Midbrain (tissue), 1 donor: Measurements from ENCODE around the gene SH3PXD2B.
"Not testable (repeated sequence)": the region's sequence is repeated elsewhere in the genome, so short reads cannot be mapped to it uniquely, and the experiment has no call there.

ENCODE experiments used
- DNase-seq: peaks from one replicate; lab custom pipeline; 2025; lab: John Stamatoyannopoulos, UW

SH3PXD2B gene

GRCh38 chr5:172294831-172295230 is 159.5 kb downstream of the SH3PXD2B start:
- DNase-seq: no peak

- DNase-seq: no peak
These were observed 160.5 kb downstream of the SH3PXD2B start for GRCh38 chr5:172293745-172294342.

- DNase-seq: peak; percentile 82
These were observed 161.1 kb downstream of the SH3PXD2B start for GRCh38 chr5:172293054-172293744.

DNA sequence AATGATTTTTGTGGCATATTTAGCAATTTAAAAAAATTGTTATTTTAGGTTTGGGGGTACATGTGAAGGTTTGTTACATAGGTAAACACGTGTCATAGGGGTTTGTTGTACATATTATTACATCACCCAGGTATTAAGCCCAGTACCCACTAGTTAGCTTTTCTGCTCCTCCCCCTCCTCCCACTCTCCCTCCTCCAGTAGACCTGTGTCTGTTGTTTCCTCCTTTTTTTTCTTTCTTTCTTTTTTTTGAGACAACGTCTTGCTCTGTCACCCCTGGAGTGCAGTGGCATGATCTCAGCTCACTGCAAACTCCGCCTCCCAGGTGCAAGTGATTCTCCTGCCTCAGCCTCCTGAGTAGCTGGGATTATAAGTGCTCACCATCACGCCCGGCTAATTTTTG is 162.5 kb downstream of the SH3PXD2B start:
- not testable (repeated sequence) for DNase-seq

DNA sequence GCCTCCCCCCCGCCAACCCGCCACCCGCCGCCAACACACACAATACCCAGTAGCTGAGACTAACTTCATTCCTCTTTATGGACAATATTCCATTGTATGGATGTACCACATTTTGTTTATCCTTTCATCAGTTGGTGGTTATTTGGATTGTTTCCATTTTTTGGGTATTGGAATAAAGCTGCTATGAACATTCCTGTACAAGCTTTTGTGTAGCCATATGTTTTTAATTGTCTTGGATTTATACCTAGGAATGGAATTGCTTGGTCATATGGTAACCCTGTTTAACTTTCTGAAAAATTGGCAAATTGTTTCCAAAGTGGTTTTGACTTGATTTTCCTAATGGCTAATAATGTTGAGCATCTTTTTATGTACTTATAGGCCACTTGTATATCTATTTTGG is 165.9 kb downstream of the SH3PXD2B start:
- DNase-seq: no peak

DNA sequence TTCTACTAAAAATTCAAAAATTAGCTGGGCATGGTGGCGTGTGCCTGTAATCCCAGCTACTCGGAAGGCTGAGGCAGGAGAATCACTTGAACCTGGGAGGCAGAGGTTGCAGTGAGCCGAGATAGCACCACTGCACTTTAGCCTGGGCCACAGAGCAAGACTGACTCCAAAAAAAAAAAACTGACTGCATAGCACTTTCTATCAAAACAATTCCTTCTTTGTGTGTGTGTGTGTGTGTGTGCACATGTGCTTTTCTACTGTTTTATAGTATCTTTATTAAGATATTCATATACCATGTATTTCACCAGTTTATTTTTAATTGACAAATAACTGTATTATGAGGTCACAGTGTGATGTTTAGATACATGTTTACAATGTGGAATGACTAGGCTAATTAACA is 167.2 kb downstream of the SH3PXD2B start:
- not testable (repeated sequence) for DNase-seq

GRCh38 chr5:172285226-172286143 is 168.8 kb downstream of the SH3PXD2B start:
- no peak for DNase-seq

GRCh38 chr5:172284611-172284980 is 169.7 kb downstream of the SH3PXD2B start:
- DNase-seq: no peak

DNA sequence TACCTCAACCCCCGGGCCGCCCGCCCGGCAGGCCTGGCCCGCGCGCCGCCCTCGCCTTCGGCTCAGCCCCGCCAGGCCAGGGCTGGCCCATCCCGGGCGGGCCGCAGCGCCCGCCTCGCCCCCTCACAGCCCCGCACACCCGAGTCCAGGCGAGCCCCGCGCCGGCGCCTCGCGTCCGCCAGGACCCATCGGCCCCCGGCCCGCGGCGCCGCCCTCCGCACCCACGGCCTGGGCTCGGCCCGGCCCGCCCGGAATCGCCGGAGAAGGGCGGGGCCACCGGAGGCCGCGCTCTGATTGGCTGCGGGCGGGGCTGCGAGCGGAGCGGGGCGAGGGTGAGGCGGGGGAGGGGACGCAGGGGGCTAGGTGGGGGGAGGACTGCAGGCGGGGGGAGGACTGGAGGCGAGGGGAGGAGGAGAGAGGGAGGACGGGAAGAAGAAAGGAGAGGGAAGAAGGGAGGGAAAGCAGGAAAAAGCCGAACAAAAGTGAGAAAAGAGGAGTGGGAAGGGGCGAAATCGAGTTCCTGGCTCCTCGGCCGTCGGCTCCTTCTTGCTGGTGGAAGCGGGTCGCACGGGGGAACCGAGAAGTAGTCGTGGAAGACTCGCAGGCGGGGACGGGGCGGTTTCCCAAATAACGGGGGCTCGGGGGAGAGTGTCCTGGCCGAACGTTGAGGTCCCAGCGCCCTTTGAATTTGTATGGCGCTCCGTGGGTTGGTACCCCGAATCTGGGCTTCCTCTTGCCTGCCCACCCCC is 170.3 kb downstream of the SH3PXD2B start:
- peak; percentile 89 for DNase-seq

- peak; percentile 83 for DNase-seq
These were observed 171.1 kb downstream of the SH3PXD2B start, which contains the start of gene UBTD2 for GRCh38 chr5:172283020-172283861. Gene UBTD2 (minus strand): TSS chr5:172283764. CDS start chr5:172283665, 99 bp downstream.

DNA sequence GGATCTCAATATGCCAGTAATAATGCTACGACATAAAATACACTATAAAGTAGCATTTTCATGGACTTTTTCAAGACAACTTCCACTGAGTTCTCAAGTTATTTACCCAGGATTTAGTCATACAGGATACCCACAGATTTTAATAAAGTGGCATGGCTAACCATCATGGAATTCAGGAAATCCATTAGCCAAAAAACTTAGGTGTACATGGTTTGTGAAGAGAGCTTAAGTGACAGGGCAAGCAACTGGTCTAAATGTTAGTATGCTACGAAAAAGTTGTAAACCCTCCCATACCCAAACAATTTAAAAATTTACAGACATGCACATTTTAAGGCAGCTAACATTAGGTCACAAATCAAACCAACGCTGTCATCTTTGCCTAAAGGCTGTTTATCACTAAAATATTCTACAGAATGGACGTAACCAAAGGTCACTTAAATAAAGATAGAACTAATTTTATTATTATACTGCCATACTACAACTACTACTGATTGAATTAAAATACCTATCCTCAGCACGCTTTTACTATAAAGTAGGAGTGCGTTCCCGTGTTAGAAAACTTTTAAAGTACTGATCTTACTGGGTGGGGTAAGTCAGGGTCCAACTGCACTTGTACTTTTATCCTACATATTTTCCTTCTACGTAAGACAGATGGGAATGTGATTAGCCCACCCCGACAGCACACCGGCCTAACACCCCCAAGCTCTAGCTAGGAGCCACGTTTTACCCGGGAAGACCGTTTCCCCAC is 171.9 kb downstream of the SH3PXD2B start:
- DNase-seq: no peak

DNA sequence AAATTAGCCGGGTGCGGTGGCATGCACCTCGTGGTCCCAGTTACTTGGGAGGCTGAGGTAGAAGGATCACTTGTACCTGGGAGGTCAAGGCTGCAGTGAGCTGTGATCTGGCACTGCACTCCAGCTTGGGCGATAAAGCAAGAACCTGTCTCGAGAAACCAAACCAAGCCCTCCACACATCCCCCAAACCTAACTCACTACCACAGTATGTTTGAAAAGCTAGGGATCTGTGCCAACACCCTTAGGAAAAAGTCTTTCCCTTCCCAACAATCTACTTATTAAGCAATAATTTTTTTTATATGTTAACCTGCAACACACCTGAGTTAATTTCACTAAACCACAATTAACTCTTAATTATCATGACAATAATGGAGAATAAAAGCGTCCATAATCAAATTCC is 173.0 kb downstream of the SH3PXD2B start:
- DNase-seq: no peak

DNA sequence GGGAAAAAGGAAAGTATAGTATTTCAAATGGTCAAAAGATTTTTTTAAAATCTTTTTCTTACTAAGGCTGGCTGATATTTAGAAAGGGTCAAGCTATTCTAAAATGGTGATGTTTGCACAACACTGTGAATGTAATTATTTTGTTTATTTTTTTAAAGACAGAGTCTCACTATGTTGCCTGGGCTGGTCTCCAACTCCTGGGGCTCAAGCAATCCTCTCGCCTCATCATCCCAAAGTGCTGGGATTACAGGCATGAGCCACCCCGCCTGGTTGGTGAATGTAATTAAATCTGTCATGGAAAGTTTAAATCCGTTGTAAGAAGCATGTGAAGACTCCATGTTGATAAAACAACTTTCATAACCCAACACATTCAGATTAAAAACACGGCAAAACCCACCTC is 173.4 kb downstream of the SH3PXD2B start:
- DNase-seq: no peak

DNA sequence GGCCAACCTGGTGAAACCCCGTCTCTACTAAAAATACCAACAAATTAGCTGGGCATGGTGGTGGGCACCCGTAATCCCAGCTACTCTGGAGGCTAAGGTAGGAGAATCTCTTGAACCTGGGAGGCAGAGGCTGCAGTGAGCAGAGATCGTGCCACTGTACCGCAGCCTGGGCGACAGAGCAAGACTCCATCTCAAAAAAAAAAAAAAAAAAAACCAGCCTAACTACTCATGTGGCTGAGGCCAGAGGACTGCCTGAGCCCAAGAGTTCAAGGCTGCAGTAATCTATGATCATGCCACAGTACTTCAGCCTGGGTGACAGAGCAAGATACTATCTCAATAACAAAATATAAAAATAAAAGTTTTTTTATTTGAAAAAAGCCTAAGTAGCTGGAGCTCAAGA is 174.0 kb downstream of the SH3PXD2B start:
- no peak for DNase-seq

DNA sequence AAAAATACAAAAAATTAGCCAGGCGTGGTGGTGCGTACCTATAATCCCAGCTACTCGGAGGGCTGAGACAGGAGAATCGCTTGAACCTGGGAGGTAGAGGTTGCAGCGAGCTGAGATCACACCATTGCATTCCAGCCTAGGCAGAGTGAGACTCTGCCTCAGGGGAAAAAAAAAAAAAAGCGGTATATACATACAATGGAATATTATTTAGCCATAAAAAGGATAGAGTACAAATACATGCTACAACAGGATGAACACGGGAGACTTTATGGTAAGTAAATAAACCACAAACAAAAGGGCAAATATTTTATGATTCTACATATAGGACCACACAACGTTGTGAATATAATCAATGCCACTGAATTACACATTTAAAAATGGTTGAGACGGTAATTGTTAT is 176.0 kb downstream of the SH3PXD2B start:
- DNase-seq: no peak

DNA sequence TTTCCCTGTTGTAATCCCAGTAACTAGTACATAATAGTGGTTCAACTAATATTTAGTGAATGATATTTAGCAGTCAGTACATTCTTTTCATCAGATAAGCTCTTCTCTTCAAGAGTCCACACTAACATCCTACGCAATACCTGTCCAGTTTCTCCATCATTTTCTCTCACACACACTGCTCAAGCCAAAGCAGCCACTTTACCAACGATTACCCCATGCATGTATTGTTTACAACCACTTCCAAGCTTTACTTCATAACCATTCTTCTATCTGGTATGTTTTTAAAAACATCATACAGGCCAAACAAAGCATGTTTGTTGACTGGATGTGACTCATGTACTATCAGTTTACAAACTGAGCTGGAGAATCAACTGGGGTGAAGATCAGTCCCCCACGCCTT is 178.1 kb downstream of the SH3PXD2B start:
- DNase-seq: no peak
